Measurements from ENCODE around the gene ARHGAP18. TPM values are rescaled to one million over a fixed set of nuclear protein-coding genes. Genes with fewer than 3 reads are reported as not detected.

Gene ARHGAP18
- total RNA-seq, 2 donors from 2014 or later: 13.7 to 18.7 TPM

GRCh38 chr6:129696843-129697242 lies 13.1 kb downstream of the ARHGAP18 start:
- intact Hi-C loops (cut with DNase I): no loop called here
- DNase-seq (ENCODE audit: low spot score): no peak

- intact Hi-C loops (cut with DNase I): no loop called here
- DNase-seq (ENCODE audit: low spot score): no peak
These were observed 14.0 kb downstream of the ARHGAP18 start for GRCh38 chr6:129696028-129696418.

GRCh38 chr6:129695373-129696027 lies 14.5 kb downstream of the ARHGAP18 start:
- DNase-seq (ENCODE audit: low spot score): no peak
- intact Hi-C loops (cut with DNase I): no loop called here

GRCh38 chr6:129694036-129694435 lies 15.9 kb downstream of the ARHGAP18 start:
- intact Hi-C loops (cut with DNase I): no loop called here
- no peak for DNase-seq (ENCODE audit: low spot score)

- no peak for DNase-seq (ENCODE audit: low spot score)
- intact Hi-C loops (cut with DNase I): no loop called here
These were observed 17.5 kb downstream of the ARHGAP18 start for GRCh38 chr6:129692467-129692866.

- DNase-seq (ENCODE audit: low spot score): no peak
- intact Hi-C loops (cut with DNase I): no loop called here
These were observed 18.3 kb downstream of the ARHGAP18 start for GRCh38 chr6:129691709-129692108.

GRCh38 chr6:129691043-129691640 lies 18.8 kb downstream of the ARHGAP18 start:
- intact Hi-C loops (cut with DNase I): no loop called here
- DNase-seq (ENCODE audit: low spot score): no peak

GRCh38 chr6:129686941-129687627 lies 22.9 kb downstream of the ARHGAP18 start:
- no peak for DNase-seq (ENCODE audit: low spot score)

GRCh38 chr6:129685662-129686031 lies 24.3 kb downstream of the ARHGAP18 start:
- intact Hi-C loops (cut with DNase I): no loop called here
- no peak for DNase-seq (ENCODE audit: low spot score)

More at GRCh38 chr6:129686941-129687627, 22.9 kb downstream of the ARHGAP18 start:
- intact Hi-C loops (cut with DNase I): no loop called here

GRCh38 chr6:129684903-129685661 lies 24.9 kb downstream of the ARHGAP18 start:
- no peak for DNase-seq (ENCODE audit: low spot score)
- intact Hi-C loops (cut with DNase I): no loop called here

- no peak for DNase-seq (ENCODE audit: low spot score)
- intact Hi-C loops (cut with DNase I): no loop called here
These were observed 25.6 kb downstream of the ARHGAP18 start for GRCh38 chr6:129684323-129684884.

- DNase-seq (ENCODE audit: low spot score): peak; percentile 90
- intact Hi-C loops (cut with DNase I): no loop called here
These were observed 26.2 kb downstream of the ARHGAP18 start for GRCh38 chr6:129683601-129684322.

GRCh38 chr6:129681913-129682205 lies 28.1 kb downstream of the ARHGAP18 start:
- no peak for DNase-seq (ENCODE audit: low spot score)
- intact Hi-C loops (cut with DNase I): no loop called here

GRCh38 chr6:129680633-129681032 lies 29.3 kb downstream of the ARHGAP18 start:
- no peak for DNase-seq (ENCODE audit: low spot score)
- intact Hi-C loops (cut with DNase I): no loop called here

GRCh38 chr6:129679758-129680157 lies 30.2 kb downstream of the ARHGAP18 start:
- no peak for DNase-seq (ENCODE audit: low spot score)
- intact Hi-C loops (cut with DNase I): no loop called here

- DNase-seq (ENCODE audit: low spot score): no peak
- intact Hi-C loops (cut with DNase I): no loop called here
These were observed 30.7 kb downstream of the ARHGAP18 start for GRCh38 chr6:129679275-129679674.

- no peak for DNase-seq (ENCODE audit: low spot score)
- intact Hi-C loops (cut with DNase I): no loop called here
These were observed 31.5 kb downstream of the ARHGAP18 start for GRCh38 chr6:129678463-129678862.

- no peak for DNase-seq (ENCODE audit: low spot score)
These were observed 32.2 kb downstream of the ARHGAP18 start for GRCh38 chr6:129677620-129678325.

More at GRCh38 chr6:129677620-129678325, 32.2 kb downstream of the ARHGAP18 start:
- intact Hi-C loops (cut with DNase I): no loop called here
